H7 (cell line): ENCODE measurements around the gene GPSM1. TPM values are rescaled to one million over a fixed set of nuclear protein-coding genes. Genes with fewer than 3 reads are reported as not detected.

ENCODE experiments used
- DNase-seq: peaks from one replicate; pipeline ENCODE4 v3.0.0; 2012
- H3K27me3 ChIP-seq: 2 replicates; pipeline ENCODE4 v1.6.0; 2011; ENCODE audit warnings: mild to moderate bottlenecking, low read length; ENCODE audit not compliant: control insufficient read depth, insufficient read depth
- H3K36me3 ChIP-seq: replicated peaks from 2 replicates; pipeline ENCODE4 v1.5.1; 2011; ENCODE audit warnings: low read length; ENCODE audit not compliant: control insufficient read depth, insufficient read depth
- H3K4me3 ChIP-seq: 2 replicates; pipeline ENCODE4 v1.5.1; 2011; ENCODE audit warnings: low read depth, mild to moderate bottlenecking, control low read depth, low read length, moderate library complexity; ENCODE audit not compliant: insufficient read depth
- total RNA-seq: library from RNA; depleted of rRNA; stranded (reverse); fragments of >200 nt; shearing (Covaris generic); gene quantifications from 2 replicates; pipeline ENCODE4 v1.2.3, GENCODE V29; 2014

GPSM1 gene
- total RNA-seq, 1 experiment from 2014 or later, result 22.2 TPM

DNA sequence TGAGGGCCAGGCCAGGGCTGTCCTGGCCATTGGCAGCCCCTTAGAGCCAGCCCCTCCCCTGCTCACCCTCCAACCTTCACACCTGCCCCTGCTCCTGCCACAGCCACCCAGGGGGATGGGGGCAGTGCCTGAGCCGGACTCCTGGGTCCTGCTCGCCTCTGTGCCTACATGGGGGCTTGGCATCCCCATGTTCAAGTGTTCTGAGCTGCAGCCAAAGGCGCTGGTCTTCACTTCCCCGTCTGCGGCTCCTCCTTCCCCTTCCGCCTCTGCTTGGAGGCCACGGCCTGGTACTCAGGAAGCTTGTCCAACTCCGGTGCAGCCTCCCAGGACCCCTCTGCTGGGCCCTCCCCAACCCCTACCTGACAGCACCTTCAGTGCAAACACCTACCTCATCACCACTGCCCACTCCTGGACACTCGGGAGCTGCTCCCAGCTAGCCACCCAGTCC, 38.5 kb downstream of the GPSM1 start:
- Histone ChIP-seq H3K4me3 (no peak overlapping the region), H3K36me3 (no peaks in the 10 kb centered on the region; the same call in 1 of the 2 replicates), H3K27me3 (no peaks in the 10 kb centered on the region)
- no peak for DNase-seq

- no peaks in the 10 kb centered on the region for H3K36me3 ChIP-seq
- no peak for DNase-seq
- no peaks in the 10 kb centered on the region for H3K27me3 ChIP-seq
- H3K4me3 ChIP-seq, result no peak overlapping the region
Observed at GRCh38 chr9:136366826-136367225, 39.5 kb downstream of the GPSM1 start.

GRCh38 chr9:136367296-136368145, 40.2 kb downstream of the GPSM1 start:
- Histone ChIP-seq H3K36me3 (no peaks in the 10 kb centered on the region), H3K4me3 (no peak overlapping the region), H3K27me3 (no peaks in the 10 kb centered on the region)
- DNase-seq, result no peak

DNA sequence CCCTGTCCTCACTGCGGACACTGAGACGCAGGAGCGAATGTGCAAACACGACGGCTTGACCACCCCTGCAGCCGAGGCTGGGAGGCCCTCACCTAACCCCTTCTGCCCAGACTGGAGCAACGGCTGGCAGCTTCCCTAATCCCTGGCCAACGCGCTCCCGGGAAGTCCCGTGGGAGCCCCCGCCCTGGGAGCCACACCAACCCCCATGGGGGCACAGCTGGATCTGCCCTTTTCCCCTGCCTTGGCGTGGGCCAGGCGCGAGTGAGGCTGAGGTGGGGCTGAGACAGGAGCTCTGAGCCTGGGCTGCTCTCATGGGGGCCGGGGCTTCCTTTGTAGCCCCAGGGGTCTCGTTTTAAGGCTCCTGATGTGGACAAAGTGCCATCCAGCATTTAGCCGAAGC, 40.9 kb downstream of the GPSM1 start:
- Histone ChIP-seq H3K4me3 (no peak overlapping the region), H3K27me3 (no peaks in the 10 kb centered on the region), H3K36me3 (no peaks in the 10 kb centered on the region)
- DNase-seq, result peak; percentile 63

DNA sequence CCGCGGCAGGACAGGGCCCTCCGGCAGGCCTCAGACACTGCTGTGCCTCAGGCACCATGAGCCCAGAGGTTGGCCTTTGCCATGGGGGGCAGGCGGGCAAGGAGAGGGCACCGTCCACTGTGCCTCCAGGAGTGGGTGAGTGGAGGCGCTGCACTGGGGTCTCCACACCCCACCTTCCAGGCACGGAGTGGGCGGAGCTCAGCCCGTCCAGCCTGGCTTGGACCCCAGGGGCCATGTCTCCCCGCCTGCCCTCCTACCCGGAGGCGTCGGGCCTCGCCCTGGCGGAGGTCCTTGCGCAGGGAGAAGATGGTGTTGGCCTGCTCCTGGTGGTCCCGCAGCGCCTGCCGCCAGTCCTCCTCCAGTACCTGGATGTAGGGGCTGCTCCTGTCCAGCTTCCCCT, 42.7 kb downstream of the GPSM1 start:
- no peaks in the 10 kb centered on the region for H3K36me3 ChIP-seq
- peak; percentile 67 for DNase-seq
- H3K4me3 ChIP-seq, result no peak overlapping the region
- no peaks in the 10 kb centered on the region for H3K27me3 ChIP-seq

GRCh38 chr9:136370687-136371532, 43.6 kb downstream of the GPSM1 start:
- H3K4me3 ChIP-seq, result no peak overlapping the region
- H3K36me3 ChIP-seq, result no peaks in the 10 kb centered on the region
- no peaks in the 10 kb centered on the region for H3K27me3 ChIP-seq
- DNase-seq, result peak; percentile 60

- H3K27me3 ChIP-seq, result no peaks in the 10 kb centered on the region
- no peak overlapping the region for H3K4me3 ChIP-seq
- H3K36me3 ChIP-seq, result no peaks in the 10 kb centered on the region
- DNase-seq, result no peak
Observed at GRCh38 chr9:136371533-136371880, 44.2 kb downstream of the GPSM1 start.

- no peak for DNase-seq
- no peaks in the 10 kb centered on the region for H3K27me3 ChIP-seq
- H3K4me3 ChIP-seq, result no peak overlapping the region
- H3K36me3 ChIP-seq, result no peaks in the 10 kb centered on the region
Observed at GRCh38 chr9:136372006-136372405, 44.7 kb downstream of the GPSM1 start.

GRCh38 chr9:136372561-136373299, 45.4 kb downstream of the GPSM1 start:
- peak; percentile 83 for DNase-seq
- Histone ChIP-seq H3K27me3 (no peaks in the 10 kb centered on the region), H3K4me3 (no peak overlapping the region), H3K36me3 (no peaks in the 10 kb centered on the region)

GRCh38 chr9:136373300-136374182, 46.2 kb downstream of the GPSM1 start, which contains the start of gene CARD9:
CARD9 (minus strand) TSS chr9:136373669; CDS start chr9:136372078, 1,591 bp downstream.
- Histone ChIP-seq H3K4me3 (no peak within 1 kb of the TSS), H3K36me3 (no peaks in the 10 kb centered on the region; the same call in 1 of the 2 replicates)
- DNase-seq, result no peak

GRCh38 chr9:136374183-136374575, 46.8 kb downstream of the GPSM1 start:
- Histone ChIP-seq H3K27me3 (no peaks in the 10 kb centered on the region), H3K4me3 (no peak overlapping the region)

More at GRCh38 chr9:136373300-136374182, 46.2 kb downstream of the GPSM1 start, which contains the start of gene CARD9:
- no peaks in the 10 kb centered on the region for H3K27me3 ChIP-seq

GRCh38 chr9:136375096-136375495, 47.8 kb downstream of the GPSM1 start:
- Histone ChIP-seq H3K4me3 (no peak overlapping the region), H3K27me3 (no peaks in the 10 kb centered on the region), H3K36me3 (peaks cover 2% of the 10 kb centered on the region; the same call in 1 of the 2 replicates)
- DNase-seq, result no peak

More at GRCh38 chr9:136374183-136374575, 46.8 kb downstream of the GPSM1 start:
- peaks cover under 1% of the 10 kb centered on the region; the same call in 1 of the 2 replicates for H3K36me3 ChIP-seq
- DNase-seq, result no peak

DNA sequence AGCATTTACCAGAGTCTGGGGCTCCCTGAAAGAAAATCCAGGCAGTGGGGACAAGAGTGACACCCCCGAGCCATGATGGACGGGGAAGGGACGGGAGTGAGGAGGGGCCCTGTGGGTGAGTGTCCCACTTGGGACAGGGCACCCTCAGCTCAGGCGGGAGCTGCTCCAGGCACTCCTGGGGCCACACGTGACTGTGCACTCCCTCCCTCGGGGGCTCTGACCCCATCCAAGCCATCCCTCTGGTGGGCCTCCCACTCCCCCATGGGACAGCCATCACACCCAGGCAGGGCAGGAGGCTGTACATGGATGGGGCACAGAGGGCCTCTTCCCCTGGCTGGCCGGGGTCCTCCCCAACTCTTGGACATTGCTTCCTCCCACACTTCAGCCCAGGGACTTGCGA, 49.1 kb downstream of the GPSM1 start:
- Histone ChIP-seq H3K36me3 (peaks cover 6% of the 10 kb centered on the region), H3K27me3 (no peaks in the 10 kb centered on the region), H3K4me3 (no peak overlapping the region)
- DNase-seq, result no peak
